H1 (cell line): ENCODE results near the gene ASCL2. TPM values are rescaled to one million over a fixed set of nuclear protein-coding genes. Genes with fewer than 3 reads are reported as not detected.

Experiments
- CTCF ChIA-PET: fragments of 300-600 bp; sonication (Branson Sonifier 250); formaldehyde crosslinking; loops from one replicate; lab custom pipeline; 2021; ENCODE audit not compliant: partially characterized antibody; lab: Charles Lee
- POLR2A ChIA-PET: fragments of 300-600 bp; sonication (Branson Sonifier 250); formaldehyde crosslinking; loops from one replicate; lab custom pipeline; 2021; ENCODE audit warnings: inconsistent platforms; ENCODE audit not compliant: partially characterized antibody; lab: Charles Lee
- DNase-seq, 2 experiments: peaks; one replicate each; pipeline versions ENCODE4 v3.0.0 to v3.0.0-alpha.2; 2010 to 2022; ENCODE audit warnings: low spot score in 2 of 2, low read depth in 1 of 2, mixed read lengths in 1 of 2
- FAIRE-seq: peaks from 2 replicates; lab custom pipeline; 2011; peaks lifted over from hg19 to GRCh38; lab: Jason Lieb, UNC
- H2AFZ ChIP-seq: 2 replicates; pipeline ENCODE4 v1.8.1; 2012; ENCODE audit warnings: low read length, inconsistent platforms
- H2AK5ac ChIP-seq: 2 replicates; pipeline ENCODE4 v1.6.1; 2013; ENCODE audit warnings: low read depth, low read length
- H2BK120ac ChIP-seq: replicated peaks from 2 replicates; pipeline ENCODE3; 2013; ENCODE audit warnings: low read depth, low read length, inconsistent platforms
- H2BK12ac ChIP-seq: 2 replicates; pipeline ENCODE4 v1.6.1; 2013; ENCODE audit warnings: low read depth, low read length
- H2BK15ac ChIP-seq: 2 replicates; pipeline ENCODE4 v1.6.1; 2013; ENCODE audit warnings: low read length
- H2BK20ac ChIP-seq: 2 replicates; pipeline ENCODE4 v1.6.1; 2013; ENCODE audit warnings: low read length
- H2BK5ac ChIP-seq: 2 replicates; pipeline ENCODE4 v1.6.1; 2013; ENCODE audit warnings: low read depth, low read length
- H3K14ac ChIP-seq: 2 replicates; pipeline ENCODE4 v1.6.1; 2013; ENCODE audit warnings: inconsistent platforms; ENCODE audit not compliant: insufficient read length
- H3K18ac ChIP-seq: 2 replicates; pipeline ENCODE4 v1.6.1; 2013; ENCODE audit warnings: low read length; ENCODE audit errors: extremely low read depth
- H3K23ac ChIP-seq: 2 replicates; pipeline ENCODE4 v1.6.1; 2013; ENCODE audit warnings: inconsistent platforms; ENCODE audit not compliant: insufficient read length
- H3K23me2 ChIP-seq: 2 replicates; pipeline ENCODE4 v1.6.1; 2013; ENCODE audit warnings: low read depth, low read length
- H3K27ac ChIP-seq: 2 replicates; pipeline ENCODE4 v1.6.1; 2011; ENCODE audit warnings: low read depth, low read length, inconsistent platforms
- H3K27me3 ChIP-seq, 4 experiments: replicated peaks in 1 of 4; 1 replicate in 1 of 4; 2 replicates in 3 of 4; pipeline versions ENCODE4 v1.6.1 to v1.8.1; 2011 to 2013; ENCODE audit warnings: low read length in 3 of 4, mild to moderate bottlenecking in 3 of 4, inconsistent platforms in 2 of 4, mixed read lengths in 2 of 4, moderate library complexity in 1 of 4; ENCODE audit not compliant: control insufficient read depth in 3 of 4, insufficient read depth in 3 of 4; ENCODE audit errors: extremely low read depth in 1 of 4
- H3K36me3 ChIP-seq, 4 experiments: 2 replicates each; pipeline versions ENCODE4 v1.6.1 to v1.8.1; 2011 to 2013; ENCODE audit warnings: mild to moderate bottlenecking in 4 of 4, low read length in 3 of 4, moderate library complexity in 2 of 4, control low read depth in 1 of 4, inconsistent platforms in 1 of 4; ENCODE audit not compliant: insufficient read depth in 4 of 4, control insufficient read depth in 2 of 4
- H3K4ac ChIP-seq: replicated peaks from 2 replicates; pipeline ENCODE3; 2013; ENCODE audit warnings: low read length, low read depth, mixed read lengths, inconsistent platforms; ENCODE audit not compliant: insufficient read length
- H3K4me1 ChIP-seq, 4 experiments: replicated peaks in 1 of 4; 1 replicate in 1 of 4; 2 replicates in 3 of 4; pipeline versions ENCODE4 v1.6.1 to v1.8.1; 2011 to 2013; ENCODE audit warnings: low read length in 3 of 4, inconsistent platforms in 2 of 4, mixed read lengths in 1 of 4; ENCODE audit not compliant: insufficient read depth in 4 of 4, control insufficient read depth in 3 of 4
- H3K4me2 ChIP-seq, 2 experiments: 2 replicates each; pipeline versions ENCODE4 v1.6.1 to v1.8.1; 2011 to 2013; ENCODE audit warnings: low read depth in 2 of 2, low read length in 2 of 2, control low read depth in 1 of 2, inconsistent platforms in 1 of 2, mild to moderate bottlenecking in 1 of 2; ENCODE audit not compliant: insufficient read depth in 1 of 2
- H3K4me3 ChIP-seq, 4 experiments: fragments of 200-600, 300-600 bp in 1 of 4; sonication (generic), shearing (Covaris generic), sonication (Bioruptor Twin) in 1 of 4; 2 replicates each; pipeline versions ENCODE4 v1.5.1 to v1.8.1; 2011 to 2016; ENCODE audit warnings: low read length in 4 of 4, low read depth in 3 of 4, control low read depth in 2 of 4, inconsistent platforms in 2 of 4, mild to moderate bottlenecking in 2 of 4, mixed read lengths in 1 of 4, moderate library complexity in 1 of 4; ENCODE audit not compliant: insufficient read depth in 2 of 4; ENCODE audit errors: extremely low read depth in 1 of 4
- H3K56ac ChIP-seq: replicated peaks from 2 replicates; pipeline ENCODE3; 2013; ENCODE audit warnings: low read depth, mild to moderate bottlenecking, mixed read lengths, low read length, inconsistent platforms; ENCODE audit not compliant: insufficient read length
- H3K79me1 ChIP-seq: 2 replicates; pipeline ENCODE4 v1.6.1; 2013; ENCODE audit warnings: low read depth, low read length, control low read depth
- H3K79me2 ChIP-seq, 2 experiments: 2 replicates each; pipeline versions ENCODE4 v1.6.1 to v1.8.1; 2012 to 2013; ENCODE audit warnings: low read length in 2 of 2, mild to moderate bottlenecking in 2 of 2, inconsistent platforms in 1 of 2; ENCODE audit not compliant: insufficient read depth in 2 of 2, control insufficient read depth in 1 of 2
- H3K9ac ChIP-seq, 4 experiments: replicated peaks in 1 of 4; 1 replicate in 1 of 4; 2 replicates in 3 of 4; pipeline versions ENCODE4 v1.6.1 to v1.8.1; 2011 to 2013; ENCODE audit warnings: low read depth in 3 of 4, low read length in 3 of 4, control low read depth in 2 of 4, mild to moderate bottlenecking in 2 of 4, moderate library complexity in 2 of 4, inconsistent platforms in 1 of 4; ENCODE audit errors: extremely low read depth in 1 of 4
- H3K9me3 ChIP-seq, 2 experiments: 2 replicates each; pipeline versions ENCODE4 v1.6.1 to v1.8.1; 2012 to 2013; ENCODE audit warnings: mild to moderate bottlenecking in 2 of 2, moderate library complexity in 2 of 2, control low read depth in 1 of 2, inconsistent platforms in 1 of 2, low read depth in 1 of 2, low read length in 1 of 2, mixed read lengths in 1 of 2; ENCODE audit not compliant: insufficient read depth in 2 of 2
- H4K20me1 ChIP-seq, 2 experiments: replicated peaks in 1 of 2; 2 replicates each; pipeline versions ENCODE3 to v1.8.1; 2011 to 2013; ENCODE audit warnings: inconsistent platforms in 2 of 2, low read length in 2 of 2, mild to moderate bottlenecking in 1 of 2; ENCODE audit not compliant: insufficient read depth in 2 of 2, control insufficient read depth in 1 of 2
- H4K5ac ChIP-seq: 2 replicates; pipeline ENCODE4 v1.6.1; 2013; ENCODE audit warnings: low read length, low read depth, mixed read lengths, inconsistent platforms; ENCODE audit not compliant: insufficient read length
- H4K8ac ChIP-seq: 2 replicates; pipeline ENCODE4 v1.8.0; 2013; ENCODE audit warnings: mild to moderate bottlenecking, moderate library complexity, low read length, inconsistent platforms; ENCODE audit not compliant: insufficient read depth; ENCODE audit errors: extremely low read depth
- H4K91ac ChIP-seq: replicated peaks from 2 replicates; pipeline ENCODE3; 2013; ENCODE audit warnings: low read length, mixed read lengths, inconsistent platforms; ENCODE audit not compliant: insufficient read length
- ATF3 ChIP-seq: IDR thresholded peaks from 2 replicates; pipeline ENCODE4 v1.6.1; 2011; ENCODE audit warnings: low read depth, mild to moderate bottlenecking, low read length; ENCODE audit not compliant: insufficient read depth
- CBX5 ChIP-seq: fragments of 300-800, 300-1000 bp; sonication (generic); IDR thresholded peaks from 2 replicates; pipeline ENCODE4 v1.7.1; 2016; ENCODE audit warnings: antibody characterized with exemption, low read length, low read depth
- CHD1 ChIP-seq: IDR thresholded peaks from 2 replicates; pipeline ENCODE4 v1.6.1; 2012; ENCODE audit warnings: low read depth, low read length, improper control_type of control experiment
- GTF2F1 ChIP-seq: IDR thresholded peaks from 2 replicates; pipeline ENCODE4 v1.6.1; 2012; ENCODE audit warnings: low read depth, low read length, improper control_type of control experiment, borderline replicate concordance
- HDAC6 ChIP-seq: IDR thresholded peaks from one replicate; pipeline ENCODE4 v1.7.1; 2012; ENCODE audit warnings: low read depth, mild to moderate bottlenecking, inconsistent platforms, low read length, moderate library complexity
- JUND ChIP-seq: IDR thresholded peaks from 2 replicates; pipeline ENCODE4 v1.6.1; 2011; ENCODE audit warnings: mild to moderate bottlenecking, improper control_type of control experiment, low read length
- KDM1A ChIP-seq: fragments of 200-600, 300-600 bp; sonication (generic); IDR thresholded peaks from 2 replicates; pipeline ENCODE4 v1.7.1; 2016; ENCODE audit warnings: mild to moderate bottlenecking, low read length, borderline replicate concordance
- NANOG ChIP-seq: IDR thresholded peaks from 2 replicates; pipeline ENCODE4 v1.6.1; 2011; ENCODE audit warnings: low read length, low read depth, mild to moderate bottlenecking, inconsistent platforms; ENCODE audit not compliant: insufficient read depth, poor library complexity, severe bottlenecking
- ZNF274 ChIP-seq: IDR thresholded peaks from 2 replicates; pipeline ENCODE4 v1.7.0; 2012; ENCODE audit warnings: low read length, borderline replicate concordance; ENCODE audit errors: extremely low read depth
- WGBS, 2 experiments: shearing (Covaris generic) in 1 of 2; methylation state at CpG; one replicate each; pipeline versions ENCODE4 v1.1.6 to v1.1.7; 2013 to 2015; ENCODE audit warnings: low lambda C conversion rate in 2 of 2, mixed read lengths in 2 of 2, inconsistent platforms in 1 of 2, low coverage in 1 of 2, missing lambda C conversion rate in 1 of 2; ENCODE audit not compliant: insufficient replicate concordance in 2 of 2, insufficient coverage in 1 of 2, insufficient read length in 1 of 2; ENCODE audit errors: extremely low coverage in 1 of 2, missing lambda C conversion rate in 1 of 2; 5-methylcytosine and 5-hydroxymethylcytosine counted together
- polyA plus RNA-seq, 7 experiments: library from polyadenylated mRNA; depleted of rRNA in 3 of 7; stranded (reverse) in 5 of 7; unstranded in 2 of 7; fragments of >200 nt in 5 of 7; fragments of 200-250 nt in 2 of 7; gene quantifications; 1 replicate in 5 of 7; 2 replicates in 1 of 7; 4 replicates in 1 of 7; pipeline versions ENCODE4 v1.2.1 to v1.2.3, GENCODE V29; 2011 to 2013; ENCODE audit warnings: missing spikeins in 2 of 7, mixed read lengths in 2 of 7
- total RNA-seq: library from RNA; stranded (reverse); fragmentation: NEBNext Ultra II Directional; extraction: Animal tissue kit (Norgen Biotek cat#: 25700); gene quantifications from 2 replicates; pipeline ENCODE4 v1.2.1, GENCODE V29; 2021

The ASCL2 gene
- total and polyA plus RNA-seq, 2 of the 8 experiments (the other 6 are each of a cell fraction or from before 2014, with no cell fraction given), result 0.51 to 0.56 TPM

- no peaks in the 10 kb centered on the region for H3K79me2 ChIP-seq
- H3K56ac ChIP-seq, result no peak overlapping the region
- H3K4ac ChIP-seq, result no peak overlapping the region
- H3K79me1 ChIP-seq, result no peaks in the 10 kb centered on the region
- no peak overlapping the region; the same call in 1 of the 2 replicates for H2BK12ac ChIP-seq
- peak overlapping the region; percentile 62; the same call in 1 of the 2 replicates for H4K8ac ChIP-seq
- no peaks in the 10 kb centered on the region for H3K23me2 ChIP-seq
- H3K36me3 ChIP-seq, result no peaks in the 10 kb centered on the region
- H4K91ac ChIP-seq, result no peak overlapping the region
- H3K27ac ChIP-seq, result no peak overlapping the region
- no peak overlapping the region for H3K9ac ChIP-seq
- H4K20me1 ChIP-seq, result peaks cover 0 to 3% of the 10 kb centered on the region in 2 experiments
- no peaks in the 10 kb centered on the region for H3K27me3 ChIP-seq
- FAIRE-seq, result no peak
- no peak overlapping the region for H2BK120ac ChIP-seq
- DNase-seq, result no peak
- no peak overlapping the region; the same call in 1 of the 2 replicates for H2BK20ac ChIP-seq
- no peak overlapping the region for H2BK5ac ChIP-seq
- H4K5ac ChIP-seq, result peak overlapping the region; percentile 18
- H3K4me1 ChIP-seq, result peaks cover 0 to 3% (median 0%) of the 10 kb centered on the region in 4 experiments; a peak in 1 of 7 replicates
- no peak overlapping the region for H3K4me3 ChIP-seq
- no peak overlapping the region for H3K23ac ChIP-seq
- no peak overlapping the region for H3K4me2 ChIP-seq
- no peak overlapping the region for H3K14ac ChIP-seq
- H2AFZ ChIP-seq, result no peak overlapping the region
- H2BK15ac ChIP-seq, result no peak overlapping the region; the same call in 1 of the 2 replicates
- H3K18ac ChIP-seq, result peak overlapping the region; percentile 19; the same call in 1 of the 2 replicates
- no peak overlapping the region for H2AK5ac ChIP-seq
- 77% methylated on average over 9 of the region's 12 CpGs; no CpG with 5 or more reads in 1 of the 2 experiments for WGBS, 2 experiments
- no peaks in the 10 kb centered on the region for H3K9me3 ChIP-seq
- TF ChIP-seq GTF2F1 (no peak), ZNF274 (no peak), KDM1A (no peak), HDAC6 (no peak), NANOG (no peak), CHD1 (no peak), CBX5 (no peak), ATF3 (no peak), JUND (no peak)
- ChIA-PET CTCF (interaction anchor here (0.6 to 14.9 kb wide), 53 partner anchors 10 to 750 kb away, joined by 3 to 333 read pairs (median 6); partner anchors contain the start of genes CD81, TH and TSSC4), POLR2A (interaction anchor here (0.8 to 2.4 kb wide), 6 partner anchors 72 to 118 kb away, joined by 3 to 14 read pairs (median 6); partner anchors contain the start of gene TSSC4)
Measured at GRCh38 chr11:2305788-2306451, 35.5 kb upstream of the ASCL2 start.
